ENCODE results near the gene SMAD6. TPM values are rescaled to one million over a fixed set of nuclear protein-coding genes. Genes with fewer than 3 reads are reported as not detected.

Gene SMAD6
- total RNA-seq, 1 experiment from 2014 or later: 19.9 TPM

DNA sequence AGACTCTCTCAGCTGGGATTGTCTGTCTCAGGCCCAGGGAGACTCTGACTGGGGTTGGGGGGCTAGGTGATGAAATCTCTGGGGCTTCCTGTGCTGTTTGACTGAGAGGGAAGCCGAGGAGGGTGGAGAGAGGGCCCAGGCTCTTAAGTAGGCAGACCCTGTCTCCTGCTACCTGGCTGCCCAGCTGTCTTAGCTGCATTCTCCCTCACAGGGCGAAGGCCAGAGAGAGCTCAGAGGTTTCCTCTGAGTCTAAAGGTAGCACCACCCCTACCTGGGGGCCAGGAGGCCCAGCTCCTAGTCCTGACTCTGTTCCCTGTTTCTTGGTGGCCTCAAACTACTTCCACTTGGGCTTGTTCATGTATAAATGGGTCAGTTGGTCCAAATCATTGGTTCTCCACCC, 24.4 kb downstream of the SMAD6 start:
- H3K36me3 ChIP-seq (ENCODE audit: low read depth, low read length): no peaks in the 10 kb centered on the region; the same call in 1 of the 2 replicates
- peaks cover 7% of the 10 kb centered on the region; the same call in 1 of the 2 replicates for H3K79me2 ChIP-seq (ENCODE audit: low read length)
- no TSS peak for BruUV-seq (replicated peaks)
- H3K27me3 ChIP-seq (ENCODE audit: low read length): no peaks in the 10 kb centered on the region
- H3K4me1 ChIP-seq (ENCODE audit: insufficient read depth, low read length): peaks cover 7% of the 10 kb centered on the region
- TF ChIP-seq EZH2phosphoT487 (IDR thresholded peaks at IDR 0.05; ENCODE audit: borderline replicate concordance, low read length) (no peak), EZH2 (IDR thresholded peaks at IDR 0.05; ENCODE audit: low read length, unreplicated experiment) (no peak), CTCF (conservative IDR thresholded peaks at IDR 0.05; ENCODE audit: low read depth, low read length) (no peak)
- intact Hi-C loops (cut with micrococcal nuclease): no loop called here
- H3K9me3 ChIP-seq (ENCODE audit: low read length): no peaks in the 10 kb centered on the region
- H3K9ac ChIP-seq (ENCODE audit: low read length): no peak overlapping the region
- DNase-seq (no peak), ATAC-seq (no peak)
- H3K4me2 ChIP-seq (ENCODE audit: low read length): no peak overlapping the region
- no peaks in the 10 kb centered on the region for H4K20me1 ChIP-seq (ENCODE audit: low read length)
- H3K4me3 ChIP-seq (ENCODE audit: low read length): no peak overlapping the region
- CTCF ChIA-PET: no interaction called here
- no peak overlapping the region for H3K27ac ChIP-seq (ENCODE audit: low read length)
- H3F3A ChIP-seq (ENCODE audit: low read length, unreplicated experiment): no peaks in the 10 kb centered on the region
- no peaks in the 10 kb centered on the region for H3K9me2 ChIP-seq (replicated peaks; ENCODE audit: low read length)
- POLR2A ChIA-PET (ENCODE audit: unreplicated experiment): no interaction called here
- no peak overlapping the region for H2AFZ ChIP-seq (ENCODE audit: low read length)

- DNase-seq (no peak), ATAC-seq (no peak)
- no peak overlapping the region for H3K4me3 ChIP-seq (ENCODE audit: low read length)
- ChIA-PET POLR2A (ENCODE audit: unreplicated experiment) (no interaction called here), CTCF (no interaction called here)
- H3K79me2 ChIP-seq (ENCODE audit: low read length): peaks cover 29% of the 10 kb centered on the region
- H3K4me2 ChIP-seq (ENCODE audit: low read length): no peak overlapping the region
- no TSS peak for BruUV-seq (replicated peaks)
- no peaks in the 10 kb centered on the region for H3K27me3 ChIP-seq (ENCODE audit: low read length)
- H3K9me3 ChIP-seq (ENCODE audit: low read length): no peaks in the 10 kb centered on the region
- no peaks in the 10 kb centered on the region for H3K9me2 ChIP-seq (replicated peaks; ENCODE audit: low read length)
- no peak overlapping the region for H2AFZ ChIP-seq (ENCODE audit: low read length)
- peaks cover 7% of the 10 kb centered on the region for H3K4me1 ChIP-seq (ENCODE audit: insufficient read depth, low read length)
- intact Hi-C loops (cut with micrococcal nuclease): no loop called here
- H3K9ac ChIP-seq (ENCODE audit: low read length): no peak overlapping the region
- no peaks in the 10 kb centered on the region for H4K20me1 ChIP-seq (ENCODE audit: low read length)
- H3F3A ChIP-seq (ENCODE audit: low read length, unreplicated experiment): no peaks in the 10 kb centered on the region
- no peaks in the 10 kb centered on the region; the same call in 1 of the 2 replicates for H3K36me3 ChIP-seq (ENCODE audit: low read depth, low read length)
- no peak for TF ChIP-seq EZH2phosphoT487 (IDR thresholded peaks at IDR 0.05; ENCODE audit: borderline replicate concordance, low read length)
- no peak for TF ChIP-seq EZH2 (IDR thresholded peaks at IDR 0.05; ENCODE audit: low read length, unreplicated experiment)
- TF ChIP-seq CTCF (conservative IDR thresholded peaks at IDR 0.05; ENCODE audit: low read depth, low read length): no peak
- no peak overlapping the region for H3K27ac ChIP-seq (ENCODE audit: low read length)
Measured at GRCh38 chr15:66729331-66729951, 27.4 kb downstream of the SMAD6 start.

DNA sequence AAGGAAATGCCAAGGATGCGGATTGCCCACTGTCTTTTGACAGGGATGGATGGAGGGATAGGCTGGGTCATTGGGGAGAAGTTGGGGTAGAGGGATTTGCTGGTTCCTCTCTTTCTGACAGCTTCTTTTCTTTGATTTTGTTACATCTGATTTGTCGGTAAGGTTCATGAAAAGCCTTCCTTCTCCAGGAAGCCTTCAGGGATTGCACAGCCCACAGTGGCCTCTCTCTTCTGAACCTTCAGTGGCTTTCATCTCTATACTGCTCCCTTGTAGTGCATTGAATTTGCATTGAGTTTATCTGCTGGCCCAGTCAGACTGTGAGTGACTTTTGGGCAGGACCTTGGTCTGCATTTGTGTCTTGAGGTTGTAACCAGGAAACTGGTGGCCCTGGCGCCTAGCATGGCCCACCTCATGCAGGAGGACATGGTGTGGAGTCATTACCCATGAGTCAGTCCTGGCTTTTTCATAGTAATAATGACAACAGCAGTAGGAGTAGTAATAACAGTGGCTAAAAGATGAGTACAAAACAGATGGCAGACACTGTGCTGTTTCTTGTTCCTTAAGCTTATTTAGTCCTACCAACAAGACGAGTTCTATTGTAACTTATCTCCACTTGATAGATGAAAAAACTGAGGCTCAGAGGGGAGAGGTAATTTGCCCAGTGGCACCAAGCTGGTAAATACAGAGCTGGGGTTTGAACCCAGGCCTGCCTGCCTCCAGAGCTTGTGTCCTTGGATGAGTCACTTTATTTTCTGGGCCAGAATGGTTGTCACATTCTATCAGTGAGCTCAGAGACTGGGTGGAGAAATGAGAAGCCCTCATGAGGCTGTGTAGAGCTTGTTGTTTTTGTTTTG, 28.4 kb downstream of the SMAD6 start:
- Histone ChIP-seq H2AFZ (ENCODE audit: low read length) (no peak overlapping the region), H3K27me3 (ENCODE audit: low read length) (no peaks in the 10 kb centered on the region), H3K4me1 (ENCODE audit: insufficient read depth, low read length) (peaks cover 13% of the 10 kb centered on the region), H3F3A (ENCODE audit: low read length, unreplicated experiment) (no peaks in the 10 kb centered on the region), H3K4me3 (ENCODE audit: low read length) (no peak overlapping the region), H3K79me2 (ENCODE audit: low read length) (peaks cover 33% of the 10 kb centered on the region), H3K9me3 (ENCODE audit: low read length) (no peaks in the 10 kb centered on the region), H3K9ac (ENCODE audit: low read length) (no peak overlapping the region), H3K27ac (ENCODE audit: low read length) (peak overlapping the region; percentile 19; the same call in 1 of the 2 replicates), H3K36me3 (ENCODE audit: low read depth, low read length) (no peaks in the 10 kb centered on the region), H3K4me2 (ENCODE audit: low read length) (no peak overlapping the region), H4K20me1 (ENCODE audit: low read length) (no peaks in the 10 kb centered on the region), H3K9me2 (replicated peaks; ENCODE audit: low read length) (no peaks in the 10 kb centered on the region)
- intact Hi-C loops (cut with micrococcal nuclease): no loop called here
- peak; percentile 62 for ATAC-seq
- peak; percentile 49 for DNase-seq
- ChIA-PET CTCF (no interaction called here), POLR2A (ENCODE audit: unreplicated experiment) (no interaction called here)
- BruUV-seq (replicated peaks): no TSS peak
- TF ChIP-seq CTCF (conservative IDR thresholded peaks at IDR 0.05; ENCODE audit: low read depth, low read length) (no peak), EZH2 (IDR thresholded peaks at IDR 0.05; ENCODE audit: low read length, unreplicated experiment) (no peak), EZH2phosphoT487 (IDR thresholded peaks at IDR 0.05; ENCODE audit: borderline replicate concordance, low read length) (no peak)
